ACC112 (cell line): Measurements from ENCODE around the gene NANS.
A peak's percentile ranks its signal among the peaks of the same experiment; 100 is the strongest.
"Not testable (repeated sequence)": the region's sequence is repeated elsewhere in the genome, so short reads cannot be mapped to it uniquely, and the experiment has no call there.

Experiments used
- H2AFZ ChIP-seq: fragments of 200-600 bp; sonication (generic); one replicate; pipeline ENCODE4 v1.6.0; 2017; ENCODE audit warnings: antibody characterized with exemption, low read length; ENCODE audit not compliant: unreplicated experiment
- H3K27ac ChIP-seq: fragments of 200-600 bp; sonication (generic); 2 replicates; pipeline ENCODE4 v1.5.1; 2014; ENCODE audit warnings: low read depth, mild to moderate bottlenecking, antibody characterized with exemption, low read length, moderate library complexity
- H3K27me3 ChIP-seq: fragments of 200-600 bp; sonication (generic); 2 replicates; pipeline ENCODE4 v1.6.1; 2014; ENCODE audit warnings: mild to moderate bottlenecking, antibody characterized with exemption, low read length, moderate library complexity, mixed read lengths; ENCODE audit not compliant: insufficient read depth
- H3K36me3 ChIP-seq: fragments of 200-600 bp; sonication (generic); 2 replicates; pipeline ENCODE4 v1.6.1; 2016; ENCODE audit warnings: mild to moderate bottlenecking, antibody characterized with exemption, low read length, moderate library complexity, mixed read lengths; ENCODE audit not compliant: insufficient read depth
- H3K4me1 ChIP-seq: fragments of 200-600 bp; sonication (generic); one replicate; pipeline ENCODE4 v1.6.1; 2016; ENCODE audit warnings: low read length, mixed read lengths; ENCODE audit not compliant: insufficient read depth, unreplicated experiment, control insufficient read depth
- H3K4me3 ChIP-seq: fragments of 200-600 bp; sonication (generic); 2 replicates; pipeline ENCODE4 v1.5.1; 2014; ENCODE audit warnings: mild to moderate bottlenecking, low read depth, low read length
- H3K79me2 ChIP-seq: fragments of 200-600 bp; sonication (generic); one replicate; pipeline ENCODE4 v1.6.0; 2016; ENCODE audit warnings: low read length; ENCODE audit not compliant: control insufficient read depth, unreplicated experiment, insufficient read depth

NANS gene

DNA sequence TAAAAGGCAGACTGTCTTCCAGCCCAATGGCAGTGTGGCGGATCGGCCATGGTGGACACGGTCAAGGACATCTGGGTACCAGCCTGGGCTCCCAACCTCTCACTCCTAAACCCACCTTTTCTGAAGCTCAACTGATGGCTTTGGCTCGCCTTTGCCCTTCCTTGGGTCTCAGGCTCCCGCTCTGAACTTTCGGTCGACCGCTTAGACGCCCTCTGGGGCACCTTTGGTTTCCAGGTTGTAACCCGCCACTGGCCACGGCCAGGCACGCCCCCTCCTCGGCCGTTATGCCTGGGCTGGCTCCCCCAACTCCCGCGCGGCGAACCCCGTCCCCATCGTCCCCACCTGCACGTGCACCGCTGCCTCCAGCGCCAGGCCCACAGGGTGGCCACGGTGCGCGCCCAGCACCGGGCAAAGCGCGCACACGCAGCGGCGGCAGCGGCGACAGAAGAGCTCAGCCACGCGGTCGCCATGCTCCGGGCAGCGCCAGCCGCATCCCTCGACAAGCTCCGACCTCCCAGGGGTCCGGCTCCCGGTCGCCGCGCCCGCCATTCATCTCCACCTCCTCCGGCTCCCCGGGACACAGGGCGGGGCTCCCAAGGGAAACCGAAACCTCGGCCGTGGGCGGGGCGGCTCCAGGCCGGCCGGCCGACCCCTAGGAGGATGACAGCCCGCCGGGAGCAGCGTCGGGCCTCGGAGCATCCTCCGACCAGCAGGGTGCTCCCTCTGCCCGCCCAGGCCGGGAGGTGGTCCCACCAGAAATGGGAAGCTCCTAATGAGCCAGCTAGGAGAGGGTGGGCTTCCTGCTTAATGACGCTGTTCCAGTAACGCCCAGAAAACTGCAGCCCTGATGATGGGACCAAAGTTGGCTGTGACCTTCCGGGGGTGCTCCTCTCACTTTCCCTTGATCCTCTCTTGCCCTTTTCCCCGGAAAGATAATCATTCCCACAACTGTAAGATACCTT is 62.4 kb downstream of the NANS start, which contains the start of gene TRIM14:
Gene TRIM14, minus strand, starts transcription at position 583 of the 962 bp plus-strand sequence. Its CDS starts 34 bp downstream, at position 549.
- H3K79me2 ChIP-seq: peaks cover 32% of the 10 kb centered on the region
- peak within 1 kb of the TSS; percentile 59 for H2AFZ ChIP-seq
- H3K27ac ChIP-seq: peak within 1 kb of the TSS; percentile 18; the same call in 1 of the 2 replicates
- H3K27me3 ChIP-seq: no peaks in the 10 kb centered on the region
- no peaks in the 10 kb centered on the region for H3K36me3 ChIP-seq
- H3K4me3 ChIP-seq: peak within 1 kb of the TSS; percentile 93
- peaks cover 9% of the 10 kb centered on the region for H3K4me1 ChIP-seq

GRCh38 chr9:98120476-98120875 is 63.9 kb downstream of the NANS start:
- peaks cover 9% of the 10 kb centered on the region for H3K4me1 ChIP-seq
- H3K4me3 ChIP-seq: no peak overlapping the region
- H3K27ac ChIP-seq: no peak overlapping the region
- peaks cover 27% of the 10 kb centered on the region for H3K79me2 ChIP-seq
- H3K27me3 ChIP-seq: no peaks in the 10 kb centered on the region
- no peak overlapping the region for H2AFZ ChIP-seq
- H3K36me3 ChIP-seq: no peaks in the 10 kb centered on the region

DNA sequence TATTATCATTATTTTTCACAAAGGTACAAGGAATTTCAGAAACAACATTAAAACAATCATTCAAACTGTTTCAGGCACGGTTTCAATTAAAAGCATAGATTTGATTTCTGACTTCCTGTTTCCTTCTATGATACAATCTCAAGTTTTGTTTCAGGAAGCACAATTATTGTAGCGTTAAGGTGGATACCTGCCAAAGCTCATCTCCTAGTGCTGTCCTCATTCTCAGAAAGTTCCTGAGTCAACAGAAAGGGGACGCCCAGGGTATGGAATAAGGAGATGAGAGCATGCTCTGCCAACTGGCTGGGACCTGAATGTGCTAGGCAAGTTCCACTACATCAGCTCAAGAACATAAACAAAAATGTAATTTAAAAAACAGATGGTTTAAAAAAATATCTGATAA is 64.5 kb downstream of the NANS start:
- Histone ChIP-seq H3K36me3 (no peaks in the 10 kb centered on the region), H3K27me3 (no peaks in the 10 kb centered on the region), H3K79me2 (peaks cover 25% of the 10 kb centered on the region), H3K4me1 (peaks cover 9% of the 10 kb centered on the region), H3K4me3 (no peak overlapping the region), H2AFZ (no peak overlapping the region), H3K27ac (no peak overlapping the region)

DNA sequence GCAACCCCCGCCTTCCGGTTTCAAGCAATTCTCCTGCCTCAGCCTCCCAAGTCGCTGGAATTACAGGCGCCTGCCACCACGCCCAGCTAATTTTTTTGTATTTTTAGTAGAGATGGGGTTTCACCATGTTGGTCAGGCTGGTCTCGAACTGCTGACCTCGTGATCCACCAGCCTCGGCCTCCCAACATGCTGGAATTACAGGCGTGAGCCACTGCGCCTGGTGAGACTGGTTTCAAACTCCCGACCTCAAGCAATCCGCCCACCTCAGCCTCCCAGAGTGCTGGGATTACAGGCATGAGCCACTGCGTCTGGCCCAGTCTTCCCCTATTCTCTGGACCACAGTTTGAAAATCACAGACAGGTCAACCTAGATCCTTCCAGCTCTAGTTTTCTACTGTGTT is 67.6 kb downstream of the NANS start:
- H3K36me3 ChIP-seq, H3K4me1 ChIP-seq, H3K27ac ChIP-seq, H3K27me3 ChIP-seq, H3K4me3 ChIP-seq, H2AFZ ChIP-seq, H3K79me2 ChIP-seq: not testable (repeated sequence)

DNA sequence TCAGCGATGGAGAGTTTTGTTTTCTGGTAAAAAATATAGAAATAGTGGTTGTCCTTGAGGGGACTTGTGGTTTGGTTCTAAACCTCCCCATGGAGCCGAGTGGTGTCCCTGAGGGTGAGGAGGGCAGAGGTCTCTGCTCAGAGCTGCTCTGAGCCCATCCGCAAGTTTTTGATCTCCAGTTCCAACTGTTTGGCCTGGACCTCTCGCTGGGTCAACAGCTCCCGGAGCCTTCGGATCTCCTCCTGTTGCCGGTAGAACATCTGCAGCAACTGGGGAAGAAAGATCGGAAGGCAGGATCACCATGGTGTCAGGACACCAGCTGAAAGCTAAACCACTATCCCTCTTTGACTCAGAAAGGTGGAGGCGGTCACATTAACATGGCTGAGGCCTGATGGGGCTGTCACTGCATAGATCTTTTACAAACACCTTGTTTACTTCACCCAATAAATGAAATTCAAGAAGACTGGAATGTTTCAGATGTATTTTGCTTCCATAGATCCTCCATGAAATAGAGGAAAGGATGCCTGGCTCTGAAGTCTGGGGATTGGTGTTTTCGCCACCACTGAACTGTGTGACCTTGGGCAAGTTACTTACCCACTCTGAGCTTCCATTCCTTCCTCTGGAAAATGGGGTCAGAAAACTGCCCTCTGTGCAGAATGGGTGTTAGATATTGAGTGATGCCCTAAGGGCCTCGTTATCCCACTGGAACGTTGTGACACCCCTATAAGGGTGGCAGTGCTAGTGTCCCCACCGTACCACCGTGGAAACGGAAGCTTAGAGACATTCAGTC is 68.3 kb downstream of the NANS start:
- Histone ChIP-seq H3K36me3 (no peaks in the 10 kb centered on the region), H3K27me3 (no peaks in the 10 kb centered on the region), H3K27ac (no peak overlapping the region), H3K4me3 (no peak overlapping the region), H3K79me2 (no peaks in the 10 kb centered on the region), H2AFZ (no peak overlapping the region), H3K4me1 (no peaks in the 10 kb centered on the region)

DNA sequence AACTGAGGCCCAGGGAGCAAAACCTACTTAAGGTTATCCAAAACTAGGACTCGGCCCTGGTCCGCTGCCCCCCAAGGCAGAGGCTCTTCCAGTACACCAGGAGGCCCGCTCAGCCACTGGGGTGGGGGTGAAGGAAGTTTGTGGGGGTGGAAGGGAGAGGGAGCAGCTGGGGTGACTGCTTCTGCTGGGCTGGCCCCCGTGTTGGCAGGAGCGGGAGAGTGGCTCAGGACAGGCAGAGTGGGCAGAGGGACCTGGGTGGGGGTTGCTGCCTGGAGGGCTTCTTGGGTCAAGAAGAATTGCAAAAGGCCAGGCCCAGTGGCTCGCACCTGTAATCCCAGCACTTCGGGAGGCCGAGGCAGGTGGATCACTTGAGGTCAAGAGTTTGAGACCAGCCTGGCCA is 70.7 kb downstream of the NANS start:
- Histone ChIP-seq H3K4me1 (no peaks in the 10 kb centered on the region), H3K4me3 (no peak overlapping the region), H3K36me3 (no peaks in the 10 kb centered on the region), H3K79me2 (no peaks in the 10 kb centered on the region), H2AFZ (no peak overlapping the region), H3K27ac (no peak overlapping the region), H3K27me3 (no peaks in the 10 kb centered on the region)

DNA sequence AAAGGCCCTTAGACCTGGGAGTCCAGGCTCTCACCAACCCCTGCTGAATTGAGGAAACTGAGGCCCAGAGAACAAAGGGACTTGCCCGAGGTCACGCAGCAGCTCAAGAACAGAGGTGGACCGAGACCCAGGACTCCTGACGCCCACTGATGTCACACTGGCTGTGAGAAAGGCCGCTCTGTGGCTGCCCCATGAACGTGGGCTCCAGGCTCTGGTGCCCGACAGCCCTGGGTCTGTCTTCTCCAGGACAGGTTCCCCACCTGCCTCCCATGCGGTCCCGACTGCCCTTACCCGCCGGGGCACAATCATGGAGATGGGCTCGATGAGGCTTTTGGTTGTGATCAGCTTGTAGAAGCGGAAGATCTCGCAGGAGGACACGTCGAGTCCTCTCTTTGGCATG is 71.8 kb downstream of the NANS start:
- H3K27ac ChIP-seq: no peak overlapping the region
- H3K4me3 ChIP-seq: no peak overlapping the region
- H3K4me1 ChIP-seq: no peaks in the 10 kb centered on the region
- no peaks in the 10 kb centered on the region for H3K36me3 ChIP-seq
- H3K79me2 ChIP-seq: no peaks in the 10 kb centered on the region
- no peaks in the 10 kb centered on the region for H3K27me3 ChIP-seq
- H2AFZ ChIP-seq: no peak overlapping the region

GRCh38 chr9:98129451-98129881 is 72.9 kb downstream of the NANS start:
- no peak overlapping the region for H3K4me3 ChIP-seq
- H3K79me2 ChIP-seq: no peaks in the 10 kb centered on the region
- no peak overlapping the region for H2AFZ ChIP-seq
- H3K27ac ChIP-seq: no peak overlapping the region
- no peaks in the 10 kb centered on the region for H3K36me3 ChIP-seq
- no peaks in the 10 kb centered on the region for H3K4me1 ChIP-seq
- H3K27me3 ChIP-seq: no peaks in the 10 kb centered on the region

DNA sequence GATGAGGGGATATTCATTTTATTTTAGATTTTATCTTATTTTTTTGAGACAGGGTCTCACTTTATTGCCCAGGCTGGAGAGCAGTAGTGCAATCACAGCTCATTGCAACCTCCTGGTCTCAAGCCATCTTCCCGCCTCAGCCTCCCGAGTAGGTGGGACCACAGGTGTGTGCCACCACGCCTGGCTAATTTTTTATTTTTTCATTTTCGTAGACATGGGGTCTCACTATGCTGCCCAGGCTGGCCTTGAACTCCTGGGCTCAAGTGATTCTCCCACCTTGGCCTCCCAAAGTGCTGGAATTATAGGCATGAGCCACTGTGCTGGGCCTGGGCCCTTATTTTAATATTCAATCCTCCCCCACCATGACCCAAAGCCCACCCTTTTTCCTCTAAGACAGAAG is 73.5 kb downstream of the NANS start:
- H3K27ac ChIP-seq, H3K36me3 ChIP-seq, H2AFZ ChIP-seq, H3K4me3 ChIP-seq, H3K27me3 ChIP-seq, H3K4me1 ChIP-seq, H3K79me2 ChIP-seq: not testable (repeated sequence)

- H3K79me2 ChIP-seq: no peaks in the 10 kb centered on the region
- H3K27ac ChIP-seq: no peak overlapping the region
- no peak overlapping the region for H2AFZ ChIP-seq
- no peaks in the 10 kb centered on the region for H3K36me3 ChIP-seq
- H3K27me3 ChIP-seq: no peaks in the 10 kb centered on the region
- no peaks in the 10 kb centered on the region for H3K4me1 ChIP-seq
- no peak overlapping the region for H3K4me3 ChIP-seq
These were observed 74.2 kb downstream of the NANS start for GRCh38 chr9:98130576-98131228.
